HepG2 (cell line): ENCODE measurements around the gene TRPV6. TPM values are rescaled to one million over a fixed set of nuclear protein-coding genes. Genes with fewer than 3 reads are reported as not detected.

Experiments
- ATAC-seq: fragments of 200-7000 bp; cut with Tn5 transposase; 3 replicates; pipeline ENCODE4 v1.9.1; 2020; ENCODE audit warnings: mild to moderate bottlenecking, moderate library complexity
- BruUV-seq: library from RNA; stranded (reverse); fragments of 400-500 nt; replicated peaks from 2 replicates; lab custom pipeline; 2021; lab: Mats Ljungman, UMichigan
- CTCF ChIA-PET: fragments of 300-600 bp; formaldehyde crosslinking; extraction: SDS; loops from one replicate; lab custom pipeline; 2021; ENCODE audit warnings: low total read pairs, inconsistent platforms, low intra/inter-chr PET ratio; lab: Yijun Ruan, JAX
- POLR2A ChIA-PET: fragments of 350-600 bp; sonication (Branson Sonifier 250); formaldehyde crosslinking; loops from one replicate; lab custom pipeline; 2020; ENCODE audit warnings: antibody characterized with exemption, inconsistent platforms; lab: Yijun Ruan, JAX
- DNase-seq: peaks from one replicate; pipeline ENCODE4 v3.0.0-alpha.2; 2015; ENCODE audit warnings: low spot score
- FAIRE-seq: peaks from 3 replicates; lab custom pipeline; 2011; peaks lifted over from hg19 to GRCh38; lab: Jason Lieb, UNC
- H2AFZ ChIP-seq: one replicate; pipeline ENCODE4 v1.6.1; 2011; ENCODE audit warnings: low read length, inconsistent platforms
- H3K27ac ChIP-seq: fragments of 300-600 bp; 3 replicates; pipeline ENCODE4 v1.8.0; 2011; ENCODE audit warnings: mixed run types, mild to moderate bottlenecking, mixed read lengths, low read length, inconsistent platforms; ENCODE audit not compliant: insufficient read depth; ENCODE audit errors: extremely low read length
- H3K27me3 ChIP-seq, 2 experiments: fragments of 200-600 bp in 1 of 2; 2 replicates in 1 of 2; 3 replicates in 1 of 2; pipeline versions ENCODE4 v1.6.0 to v1.8.0; 2011; ENCODE audit warnings: low read length in 2 of 2, mild to moderate bottlenecking in 2 of 2, moderate library complexity in 2 of 2, inconsistent platforms in 1 of 2; ENCODE audit not compliant: insufficient read depth in 2 of 2, control insufficient read depth in 1 of 2
- H3K36me3 ChIP-seq, 2 experiments: fragments of 200-600 bp in 1 of 2; replicated peaks in 1 of 2; 2 replicates in 1 of 2; 3 replicates in 1 of 2; pipeline versions ENCODE4 v1.5.1 to v1.8.0; 2011; ENCODE audit warnings: low read length in 2 of 2, inconsistent platforms in 1 of 2; ENCODE audit not compliant: insufficient read depth in 2 of 2, control insufficient read depth in 1 of 2
- H3K4me1 ChIP-seq: 2 replicates; pipeline ENCODE4 v1.5.1; 2012; ENCODE audit warnings: low read length, inconsistent platforms; ENCODE audit not compliant: insufficient read depth
- H3K4me2 ChIP-seq: 2 replicates; pipeline ENCODE4 v1.6.0; 2011; ENCODE audit warnings: low read depth, low read length, inconsistent platforms
- H3K4me3 ChIP-seq, 3 experiments: fragments of 200-600 bp in 1 of 3; sonication (generic), shearing (Covaris generic) in 1 of 3; replicated peaks in 1 of 3; 2 replicates each; pipeline ENCODE4 v1.5.1; 2011 to 2016; ENCODE audit warnings: low read length in 3 of 3, inconsistent platforms in 2 of 3, low read depth in 2 of 3, mild to moderate bottlenecking in 2 of 3, control low read depth in 1 of 3, mixed read lengths in 1 of 3; ENCODE audit not compliant: insufficient read depth in 1 of 3
- H3K79me2 ChIP-seq: one replicate; pipeline ENCODE4 v1.6.1; 2011; ENCODE audit warnings: low read length, inconsistent platforms; ENCODE audit not compliant: insufficient read depth
- H3K9ac ChIP-seq: 2 replicates; pipeline ENCODE4 v1.6.0; 2011; ENCODE audit warnings: mild to moderate bottlenecking, low read depth, low read length, inconsistent platforms; ENCODE audit not compliant: insufficient read depth
- H3K9me3 ChIP-seq: 2 replicates; pipeline ENCODE4 v1.5.1; 2012; ENCODE audit warnings: mild to moderate bottlenecking, low read length
- H4K20me1 ChIP-seq: 2 replicates; pipeline ENCODE4 v1.6.0; 2011; ENCODE audit warnings: inconsistent platforms, mild to moderate bottlenecking, low read length, moderate library complexity; ENCODE audit not compliant: insufficient read depth
- DPF2 ChIP-seq: sonication (generic); formaldehyde crosslinking; IDR thresholded peaks from 2 replicates; pipeline ENCODE4 v1.4.0; 2020; ENCODE audit warnings: mild to moderate bottlenecking, low read depth, missing genetic modification reagents, borderline replicate concordance
- DRAP1 ChIP-seq: IDR thresholded peaks from 2 replicates; pipeline ENCODE4 v1.6.1; 2016; ENCODE audit warnings: missing genetic modification reagents, missing compliant biosample characterization
- FOSL2 ChIP-seq: sonication (generic); formaldehyde crosslinking; IDR thresholded peaks from 2 replicates; pipeline ENCODE4 v1.4.0; 2020; ENCODE audit warnings: missing genetic modification reagents
- GLMP ChIP-seq: sonication (generic); formaldehyde crosslinking; IDR thresholded peaks from 2 replicates; pipeline ENCODE4 v1.9.0; 2021; ENCODE audit warnings: missing genetic modification reagents, mild to moderate bottlenecking, borderline replicate concordance
- SP2 ChIP-seq: sonication (generic); formaldehyde crosslinking; IDR thresholded peaks from 2 replicates; pipeline ENCODE4 v1.5.1; 2020; ENCODE audit warnings: mild to moderate bottlenecking, missing genetic modification reagents
- ZNF251 ChIP-seq: sonication (generic); formaldehyde crosslinking; IDR thresholded peaks from 2 replicates; pipeline ENCODE4 v1.9.0; 2021; ENCODE audit warnings: mild to moderate bottlenecking, missing genetic modification reagents
- WGBS: methylation state at CpG from one replicate; pipeline ENCODE4 v1.1.6; 2017; ENCODE audit warnings: low lambda C conversion rate; 5-methylcytosine and 5-hydroxymethylcytosine counted together
- in situ Hi-C: cut with HindIII; loops from 2 replicates; pipeline ENCODE4 v1.10.0; 2017; ENCODE audit warnings: low pct_unique_long_range_greater_than_20kb; ENCODE audit not compliant: extremely low pct_ligation_motif_present
- intact Hi-C: fragments of 100-400 bp; cut with micrococcal nuclease; formaldehyde crosslinking; loops from one replicate; pipeline ENCODE4 v1.10.0; 2022; ENCODE audit not compliant: unreplicated experiment
- polyA plus RNA-seq, 8 experiments: library from polyadenylated mRNA; depleted of rRNA in 3 of 8; stranded (reverse) in 7 of 8; unstranded in 1 of 8; fragments of >200 nt; fragmentation: Illumina TruSeq in 4 of 8; extraction: Trizol in 4 of 8; gene quantifications; 2 replicates each; pipeline versions ENCODE4 v1.2.1 to v1.2.3, GENCODE V29; 2011 to 2016; ENCODE audit warnings: low read depth in 4 of 8, missing spikeins in 1 of 8, mixed read lengths in 1 of 8; ENCODE audit not compliant: insufficient read depth in 1 of 8
- total RNA-seq, 5 experiments: library from RNA; depleted of rRNA; stranded (reverse); fragments of >200 nt; fragmentation: Illumina TruSeq; extraction: Trizol; gene quantifications; 2 replicates each; pipeline ENCODE4 v1.2.3, GENCODE V29; 2016; ENCODE audit warnings: low read depth in 1 of 5

The TRPV6 gene
- total and polyA plus RNA-seq, 2 of the 13 experiments (the other 11 are each of a cell fraction or from before 2014, with no cell fraction given) = not detected

- no peak for TF ChIP-seq GLMP (CRISPR knock-in tag)
- no peak for TF ChIP-seq ZNF251
- no peak for TF ChIP-seq DPF2 (CRISPR knock-in tag)
- no peak for TF ChIP-seq DRAP1 (CRISPR knock-in tag)
These were observed 34.1 kb upstream of the TRPV6 start (continued) for GRCh38 chr7:142919656-142920055.

- no TSS peak for BruUV-seq
- Histone ChIP-seq H2AFZ (no peak overlapping the region), H3K79me2 (no peaks in the 10 kb centered on the region), H3K36me3 (no peaks in the 10 kb centered on the region), H3K9me3 (no peaks in the 10 kb centered on the region), H3K4me1 (no peaks in the 10 kb centered on the region), H3K9ac (no peak overlapping the region), H3K27ac (no peak overlapping the region), H3K27me3 (no peaks in the 10 kb centered on the region), H3K4me3 (no peak overlapping the region), H3K4me2 (no peak overlapping the region), H4K20me1 (no peaks in the 10 kb centered on the region)
- no peak for ATAC-seq
- ChIA-PET CTCF (no interaction called here), POLR2A (no interaction called here)
- FAIRE-seq = no peak
- DNase-seq = no peak
- 0% methylated on average over 1 of the region's 2 CpGs for WGBS
- intact Hi-C loops = no loop called here
- TF ChIP-seq SP2 (CRISPR knock-in tag) (no peak), FOSL2 (CRISPR knock-in tag) (no peak)
- in situ Hi-C loops = no loop called here
These were observed 33.4 kb upstream of the TRPV6 start for GRCh38 chr7:142918901-142919300.
